HG03378 (cell line): ENCODE results near the gene UBE2D4.
"Not testable (repeated sequence)": the region's sequence is repeated elsewhere in the genome, so short reads cannot be mapped to it uniquely, and the experiment has no call there.

Source experiments
- ATAC-seq: cut with Tn5 transposase; IDR thresholded peaks from one replicate; pipeline ENCODE4 v1.9.1; 2021; ENCODE audit warnings: mild to moderate bottlenecking, moderate library complexity; ENCODE audit not compliant: unreplicated experiment

UBE2D4 gene

DNA sequence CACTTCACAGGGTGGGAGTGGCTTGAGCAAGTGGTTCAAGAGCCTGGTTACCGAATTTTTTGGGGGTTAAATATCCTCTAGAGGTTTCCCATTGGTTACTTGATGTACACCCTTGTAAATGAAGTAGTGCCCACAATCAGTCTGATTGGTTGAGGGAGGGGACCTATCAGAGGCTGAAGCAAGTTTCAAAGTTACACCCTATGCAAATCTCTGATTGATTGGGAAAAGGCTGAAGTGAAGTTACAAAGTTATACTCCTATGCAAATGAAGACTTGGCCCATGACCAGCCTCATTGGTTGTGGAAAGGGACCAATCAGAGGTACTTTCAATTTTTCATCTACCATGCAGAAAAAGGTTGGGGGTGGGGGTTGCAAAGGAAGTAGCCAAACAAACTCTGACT lies 34.7 kb downstream of the UBE2D4 start:
- ATAC-seq, result no peak

DNA sequence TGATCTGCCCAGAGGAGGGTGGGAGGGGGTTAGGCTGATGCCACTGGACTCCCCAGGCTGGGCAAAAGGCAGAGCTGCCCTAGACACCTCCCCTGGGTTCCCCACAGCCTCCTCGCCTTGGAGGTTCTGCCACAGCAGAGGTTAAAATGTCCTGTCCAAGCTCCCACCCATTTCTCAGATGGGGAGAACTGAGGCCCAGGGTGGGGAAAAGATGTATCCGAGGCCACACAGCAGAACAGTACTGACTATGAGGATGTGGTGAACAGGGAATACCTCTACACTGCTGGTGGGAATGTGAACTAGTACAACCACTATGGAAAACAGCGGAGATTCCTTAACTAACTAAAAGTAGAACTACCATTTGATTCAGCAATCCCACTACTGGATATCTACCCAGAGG lies 40.2 kb downstream of the UBE2D4 start:
- ATAC-seq, result not testable (repeated sequence)

GRCh38 chr7:43968172-43969040 lies 42.2 kb downstream of the UBE2D4 start:
- ATAC-seq, result not testable (repeated sequence)

DNA sequence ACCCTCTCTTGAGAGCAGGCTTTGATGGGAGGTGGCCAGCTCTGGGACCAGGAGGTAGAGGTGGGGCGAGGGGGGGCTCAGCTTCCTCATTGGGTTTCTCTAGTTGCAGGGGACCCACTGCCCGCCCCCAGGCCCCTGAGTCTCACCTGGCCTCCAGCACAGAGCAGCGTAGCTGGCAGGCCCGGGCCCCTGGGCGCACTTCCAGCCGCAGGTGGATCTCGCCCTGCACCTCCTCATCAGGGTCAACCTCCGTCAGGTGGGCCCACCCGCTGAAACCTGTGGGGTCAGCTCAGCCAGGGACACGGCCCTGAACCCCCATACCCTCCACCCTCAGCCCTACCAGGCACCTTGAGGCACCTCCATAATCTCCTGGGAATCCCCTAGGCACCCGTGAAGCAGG lies 43.4 kb downstream of the UBE2D4 start:
- ATAC-seq, result not testable (repeated sequence)

DNA sequence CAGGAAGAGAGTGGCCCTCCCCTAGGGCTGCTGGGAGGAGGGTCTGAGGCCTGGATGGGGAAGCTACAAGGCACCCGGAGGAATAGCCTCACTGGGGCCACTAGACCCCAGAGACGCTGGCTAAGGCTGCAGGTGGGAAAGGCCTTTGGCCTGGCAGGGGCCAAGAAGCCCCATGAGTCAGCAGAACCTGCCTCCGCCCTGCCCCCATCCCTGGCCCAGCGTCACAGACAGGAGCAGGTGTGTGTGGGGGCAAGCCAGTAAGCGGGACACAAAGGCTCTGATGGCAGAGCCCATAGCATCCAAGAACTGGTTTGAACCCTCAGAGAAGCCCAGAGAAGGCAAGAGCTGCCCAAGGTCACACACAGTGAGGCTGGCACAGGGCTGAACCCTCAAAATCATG lies 44.5 kb downstream of the UBE2D4 start:
- ATAC-seq, result not testable (repeated sequence)

GRCh38 chr7:43974033-43974573 lies 47.9 kb downstream of the UBE2D4 start:
- ATAC-seq, result not testable (repeated sequence)

DNA sequence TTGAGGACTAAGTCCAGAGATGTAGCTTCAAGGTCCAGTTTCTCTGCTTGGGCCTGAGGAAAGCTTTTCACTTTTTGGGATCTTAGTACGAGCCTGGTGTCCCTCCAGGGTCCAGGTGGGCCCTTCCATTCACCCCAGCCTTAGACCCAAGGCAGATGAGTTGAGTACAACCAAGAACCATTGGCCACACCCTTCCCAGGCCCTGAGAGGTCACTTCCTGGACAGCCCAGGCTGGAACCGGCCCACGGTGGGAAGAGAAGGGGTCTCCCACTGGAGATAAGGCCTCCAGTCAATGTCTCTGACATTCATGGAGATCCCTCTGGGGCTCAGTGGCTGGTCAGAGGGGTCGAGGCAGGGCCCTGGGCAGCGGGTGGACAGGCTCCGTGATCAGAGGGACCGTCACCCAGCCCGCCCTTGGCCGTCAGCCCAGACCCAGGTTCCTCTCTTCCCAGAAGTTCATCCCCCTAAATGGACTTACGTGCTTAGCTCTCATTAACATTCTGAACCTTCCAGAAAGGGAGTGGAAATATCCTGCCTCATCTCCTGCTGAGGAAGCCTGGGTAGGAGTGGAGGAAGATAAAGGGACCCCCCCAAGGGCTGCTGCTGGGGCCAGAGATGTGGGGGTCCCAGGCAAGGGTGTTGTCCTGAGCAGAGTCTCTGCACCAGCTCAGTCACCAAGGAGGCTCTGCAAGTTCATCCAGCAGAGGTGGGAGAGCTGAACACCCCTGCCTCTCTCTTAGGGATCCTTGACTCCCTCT lies 48.7 kb downstream of the UBE2D4 start:
- ATAC-seq, result not testable (repeated sequence)

DNA sequence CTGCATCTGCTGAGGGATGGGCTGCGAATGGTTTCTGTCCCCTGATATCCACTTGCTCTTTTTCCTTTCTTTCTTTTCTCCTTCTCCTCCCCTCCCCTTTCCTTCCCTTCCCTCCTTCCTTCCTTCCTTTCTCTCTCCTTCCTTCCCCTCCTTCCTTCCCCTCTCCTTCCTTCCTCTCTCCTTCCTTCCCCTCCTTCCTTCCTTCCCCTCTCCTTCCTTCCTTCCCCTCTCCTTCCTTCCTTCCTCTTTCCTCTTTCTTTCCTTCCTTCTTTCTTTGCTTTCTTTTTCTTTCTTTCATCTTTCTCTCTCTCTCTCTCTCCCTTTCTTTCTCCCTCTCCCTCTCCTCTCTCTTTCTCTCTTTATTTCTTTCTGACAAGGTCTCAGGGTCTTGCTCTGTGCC lies 51.3 kb downstream of the UBE2D4 start:
- no peak for ATAC-seq

DNA sequence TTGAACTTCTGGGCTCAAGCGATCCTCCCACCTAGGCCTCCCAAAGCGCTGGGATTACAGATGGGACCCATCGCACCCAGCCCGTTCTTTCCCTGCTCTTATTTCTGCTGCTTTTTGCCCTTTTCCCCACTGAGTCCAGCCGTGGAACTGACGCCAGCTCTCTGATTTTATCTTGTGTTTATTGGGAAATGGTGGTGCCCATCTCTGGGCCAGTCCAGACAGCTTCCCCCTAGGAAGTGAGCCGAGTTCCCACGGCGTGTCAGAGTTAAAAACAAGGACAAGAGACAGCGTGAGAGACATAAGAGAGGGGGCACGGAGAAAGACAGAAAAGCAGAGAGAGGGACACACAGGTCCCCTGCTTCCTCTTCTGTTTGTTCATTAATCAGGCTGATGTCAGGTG lies 51.9 kb downstream of the UBE2D4 start:
- not testable (repeated sequence) for ATAC-seq

- not testable (repeated sequence) for ATAC-seq
These were observed 56.6 kb downstream of the UBE2D4 start for GRCh38 chr7:43982848-43983247.

- not testable (repeated sequence) for ATAC-seq
These were observed 57.5 kb downstream of the UBE2D4 start for GRCh38 chr7:43983736-43984135.

- ATAC-seq, result peak; percentile 58
These were observed 59.9 kb downstream of the UBE2D4 start for GRCh38 chr7:43985904-43986864.

DNA sequence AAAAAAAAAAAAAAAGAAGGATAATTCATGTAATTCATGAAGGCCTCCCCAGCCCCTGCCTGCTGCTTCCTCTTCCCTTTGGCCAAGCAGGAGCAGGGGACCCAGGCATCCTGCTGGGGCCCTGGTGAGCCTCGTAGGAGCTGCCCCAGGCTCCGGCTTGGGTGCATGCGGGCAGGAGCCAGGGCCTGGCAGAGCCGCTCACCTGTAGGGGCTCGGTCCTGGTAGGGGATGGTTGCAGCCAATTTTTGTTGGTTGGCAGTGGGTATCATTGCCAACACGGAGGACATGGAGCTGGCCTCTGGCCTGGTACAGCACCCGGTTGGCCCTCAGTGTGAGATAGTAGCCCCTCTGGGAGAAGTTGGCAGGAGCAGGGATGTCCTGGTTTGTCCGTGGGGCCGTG lies 61.2 kb downstream of the UBE2D4 start:
- not testable (repeated sequence) for ATAC-seq

- not testable (repeated sequence) for ATAC-seq
These were observed 63.9 kb downstream of the UBE2D4 start for GRCh38 chr7:43990011-43990585.

GRCh38 chr7:43990829-43991228 lies 64.6 kb downstream of the UBE2D4 start:
- ATAC-seq, result not testable (repeated sequence)

DNA sequence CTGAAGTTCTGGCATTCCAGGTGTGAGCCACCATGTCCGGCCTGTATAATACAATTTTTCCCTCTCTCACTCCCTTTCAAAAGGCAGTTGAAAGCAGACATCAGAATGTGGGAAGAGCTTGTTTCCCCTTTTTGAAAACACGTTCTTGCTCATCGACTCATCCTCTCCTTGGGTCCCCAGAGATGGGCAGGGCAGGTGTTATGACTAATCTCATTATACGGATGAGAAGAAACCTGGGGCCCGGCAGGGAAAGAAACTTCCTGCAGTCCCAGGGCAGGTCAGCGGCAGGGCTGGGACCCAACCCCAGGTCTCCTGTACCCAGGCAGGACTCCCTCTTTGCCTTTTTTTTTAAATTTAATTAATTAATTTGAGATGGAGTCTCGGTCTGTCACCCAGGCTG lies 66.7 kb downstream of the UBE2D4 start:
- peak; percentile 97 for ATAC-seq

DNA sequence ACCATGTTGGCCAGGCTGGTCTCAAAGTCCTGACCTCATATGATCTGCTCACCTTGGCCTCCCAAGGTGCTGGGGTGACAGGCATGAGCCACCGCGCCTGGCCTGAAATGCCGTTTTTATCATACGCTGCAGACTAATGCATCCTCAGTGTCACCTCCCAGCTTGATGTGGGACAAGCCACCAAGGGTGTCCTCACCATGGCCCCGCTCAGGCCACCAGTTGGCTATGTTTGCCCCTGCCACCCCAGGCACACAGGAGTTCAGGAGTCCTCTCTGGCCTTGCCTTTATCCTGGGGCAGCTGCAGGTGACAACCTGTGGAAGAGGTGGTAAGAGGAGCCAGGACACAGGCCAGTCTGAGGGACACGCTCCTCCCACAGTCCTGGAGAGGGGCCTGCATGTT lies 68.4 kb downstream of the UBE2D4 start:
- ATAC-seq, result not testable (repeated sequence)

- not testable (repeated sequence) for ATAC-seq
These were observed 71.3 kb downstream of the UBE2D4 start, which contains the start of gene SPDYE1 for GRCh38 chr7:43997532-43997931. SPDYE1 (plus strand) TSS chr7:43997897; CDS start chr7:43999950, 2,053 bp downstream.
